Body of pancreas (tissue), 4 donors: Measurements from ENCODE around the gene MYL4.
A peak's percentile ranks its signal among the peaks of the same experiment; 100 is the strongest.

Experiments
- POLR2A ChIP-seq, 3 donors: fragments of 450-650 bp; IDR thresholded peaks; one replicate each; pipeline ENCODE4 v1.6.1; 2016; ENCODE audit warnings: antibody characterized with exemption in 3 of 3, mild to moderate bottlenecking in 2 of 3
- TF ChIP-seq, protein P1 (sequence below), 7 experiments: fragments of 450-650 bp in 4 of 7; fragments of 200-600 bp in 3 of 7; sonication (generic) in 3 of 7; IDR thresholded peaks; one replicate each; pipeline ENCODE4 v1.5.1; 2016 to 2019; ENCODE audit warnings: antibody characterized with exemption in 7 of 7

GRCh38 chr17:47189732-47190237, 19.4 kb upstream of the MYL4 start:
- TF ChIP-seq, protein P1, sequence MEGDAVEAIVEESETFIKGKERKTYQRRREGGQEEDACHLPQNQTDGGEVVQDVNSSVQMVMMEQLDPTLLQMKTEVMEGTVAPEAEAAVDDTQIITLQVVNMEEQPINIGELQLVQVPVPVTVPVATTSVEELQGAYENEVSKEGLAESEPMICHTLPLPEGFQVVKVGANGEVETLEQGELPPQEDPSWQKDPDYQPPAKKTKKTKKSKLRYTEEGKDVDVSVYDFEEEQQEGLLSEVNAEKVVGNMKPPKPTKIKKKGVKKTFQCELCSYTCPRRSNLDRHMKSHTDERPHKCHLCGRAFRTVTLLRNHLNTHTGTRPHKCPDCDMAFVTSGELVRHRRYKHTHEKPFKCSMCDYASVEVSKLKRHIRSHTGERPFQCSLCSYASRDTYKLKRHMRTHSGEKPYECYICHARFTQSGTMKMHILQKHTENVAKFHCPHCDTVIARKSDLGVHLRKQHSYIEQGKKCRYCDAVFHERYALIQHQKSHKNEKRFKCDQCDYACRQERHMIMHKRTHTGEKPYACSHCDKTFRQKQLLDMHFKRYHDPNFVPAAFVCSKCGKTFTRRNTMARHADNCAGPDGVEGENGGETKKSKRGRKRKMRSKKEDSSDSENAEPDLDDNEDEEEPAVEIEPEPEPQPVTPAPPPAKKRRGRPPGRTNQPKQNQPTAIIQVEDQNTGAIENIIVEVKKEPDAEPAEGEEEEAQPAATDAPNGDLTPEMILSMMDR (IDR thresholded peaks at IDR 0.05), result peak in 1 of 7 experiments; percentile 2
- TF ChIP-seq POLR2A (IDR thresholded peaks at IDR 0.05), result no peak
